Ishikawa (cell line): Measurements from ENCODE around the gene NPAS1.

Experiments
- CEBPB ChIP-seq: IDR thresholded peaks from 2 replicates; pipeline ENCODE4 v1.6.1; 2012
- CREB1 ChIP-seq: IDR thresholded peaks from 2 replicates; pipeline ENCODE4 v1.6.1; 2012; ENCODE audit warnings: low read depth
- EGR1 ChIP-seq: IDR thresholded peaks from 2 replicates; pipeline ENCODE4 v1.6.1; 2012
- EP300 ChIP-seq: IDR thresholded peaks from 2 replicates; pipeline ENCODE4 v1.6.1; 2012; ENCODE audit warnings: borderline replicate concordance
- FOXM1 ChIP-seq: IDR thresholded peaks from 2 replicates; pipeline ENCODE4 v1.6.1; 2012; ENCODE audit warnings: low read depth, borderline replicate concordance
- MAX ChIP-seq: IDR thresholded peaks from 2 replicates; pipeline ENCODE4 v1.6.1; 2012
- NFIC ChIP-seq: IDR thresholded peaks from 2 replicates; pipeline ENCODE4 v1.6.1; 2012
- RAD21 ChIP-seq: IDR thresholded peaks from 2 replicates; pipeline ENCODE4 v1.6.1; 2012; ENCODE audit warnings: low read depth
- REST ChIP-seq: IDR thresholded peaks from 2 replicates; pipeline ENCODE4 v1.6.1; 2012; ENCODE audit warnings: low read depth, mild to moderate bottlenecking
- TAF1 ChIP-seq: IDR thresholded peaks from 2 replicates; pipeline ENCODE4 v1.6.1; 2012; ENCODE audit warnings: low read depth, mild to moderate bottlenecking
- TCF12 ChIP-seq: IDR thresholded peaks from 2 replicates; pipeline ENCODE4 v1.6.1; 2012; ENCODE audit warnings: low read depth
- TEAD4 ChIP-seq: IDR thresholded peaks from 2 replicates; pipeline ENCODE4 v1.6.1; 2012
- YY1 ChIP-seq: IDR thresholded peaks from 2 replicates; pipeline ENCODE4 v1.6.1; 2012; ENCODE audit warnings: low read depth
- ZBTB7A ChIP-seq: IDR thresholded peaks from 2 replicates; pipeline ENCODE4 v1.6.1; 2012; ENCODE audit warnings: low read depth
- TF ChIP-seq, protein P1 (sequence below): IDR thresholded peaks from 2 replicates; pipeline ENCODE4 v1.6.1; 2012

The NPAS1 gene

DNA sequence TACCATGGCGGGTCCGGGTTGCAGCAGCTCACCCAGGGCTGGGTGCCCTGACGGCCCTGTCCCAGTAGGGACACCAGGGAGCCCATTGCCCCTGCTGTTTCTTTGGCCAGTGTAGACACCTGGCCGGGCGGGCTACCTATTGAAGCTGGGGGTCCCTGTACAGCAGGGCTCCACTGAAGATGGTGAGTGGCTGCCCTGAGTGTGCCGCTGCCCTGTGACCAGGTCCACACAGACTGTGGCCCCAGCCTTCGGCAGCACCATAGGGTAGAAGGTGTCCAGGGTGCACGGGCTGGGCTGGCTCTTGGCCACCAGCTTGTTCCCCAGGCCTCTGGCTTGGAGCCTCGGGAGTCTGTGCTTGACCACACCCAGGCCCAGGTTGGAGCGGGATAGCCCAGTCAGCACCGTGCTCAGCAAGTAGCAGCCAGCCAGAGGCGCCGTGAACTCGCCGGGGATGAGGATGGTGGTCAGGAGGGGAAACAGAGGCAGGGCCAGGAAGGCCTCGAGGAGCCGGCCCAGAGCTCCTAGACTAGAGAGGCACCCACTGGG is 25.4 kb upstream of the NPAS1 start:
- no peak for TF ChIP-seq CEBPB
- TF ChIP-seq RAD21, result no peak
- no peak for TF ChIP-seq MAX
- no peak for TF ChIP-seq YY1
- no peak for TF ChIP-seq TCF12
- no peak for TF ChIP-seq CREB1
- no peak for TF ChIP-seq EP300
- TF ChIP-seq, protein P1, sequence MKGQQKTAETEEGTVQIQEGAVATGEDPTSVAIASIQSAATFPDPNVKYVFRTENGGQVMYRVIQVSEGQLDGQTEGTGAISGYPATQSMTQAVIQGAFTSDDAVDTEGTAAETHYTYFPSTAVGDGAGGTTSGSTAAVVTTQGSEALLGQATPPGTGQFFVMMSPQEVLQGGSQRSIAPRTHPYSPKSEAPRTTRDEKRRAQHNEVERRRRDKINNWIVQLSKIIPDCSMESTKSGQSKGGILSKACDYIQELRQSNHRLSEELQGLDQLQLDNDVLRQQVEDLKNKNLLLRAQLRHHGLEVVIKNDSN, result no peak
- no peak for TF ChIP-seq TAF1
- no peak for TF ChIP-seq ZBTB7A
- TF ChIP-seq REST, result no peak
- no peak for TF ChIP-seq EGR1
- TF ChIP-seq NFIC, result no peak
- TF ChIP-seq FOXM1, result no peak
- no peak for TF ChIP-seq TEAD4

- no peak for TF ChIP-seq REST
- TF ChIP-seq EGR1, result no peak
- TF ChIP-seq TAF1, result no peak
- TF ChIP-seq, protein P1, result no peak
These were observed 24.1 kb upstream of the NPAS1 start for GRCh38 chr19:46995492-46995891.

DNA sequence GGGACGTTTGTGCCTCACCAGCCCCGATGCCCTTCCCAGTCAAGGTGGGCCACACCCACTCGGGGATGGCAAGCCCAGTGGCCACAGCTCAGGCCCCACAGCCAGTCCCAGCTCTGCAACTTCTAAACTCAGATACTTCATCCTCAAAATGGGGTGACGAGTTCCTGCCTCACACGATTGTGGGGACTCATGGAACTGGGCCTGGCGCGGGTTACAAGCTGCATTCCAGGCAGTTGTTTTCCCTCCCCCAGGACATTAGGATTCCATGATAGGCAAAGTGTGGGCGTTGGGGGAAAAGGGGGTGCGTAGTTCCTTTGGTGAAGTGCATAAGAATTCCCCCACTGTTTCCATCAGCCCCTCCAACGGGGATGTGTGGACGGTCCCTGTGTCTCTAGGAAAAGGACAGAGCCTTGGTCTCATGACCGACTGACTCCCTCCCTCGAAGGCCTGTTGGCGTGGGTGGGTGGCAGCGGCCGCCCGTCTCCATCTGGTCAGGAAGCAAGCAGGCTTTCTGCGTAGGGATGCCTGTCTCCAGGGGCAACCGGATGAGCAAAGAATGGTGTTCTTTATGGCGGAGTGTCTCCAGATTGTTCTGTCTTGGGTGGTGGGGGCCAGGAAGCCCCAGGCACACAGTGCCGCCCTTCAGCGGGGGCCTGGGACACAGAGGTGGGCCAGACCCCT is 21.1 kb upstream of the NPAS1 start:
- no peak for TF ChIP-seq EP300
- no peak for TF ChIP-seq REST
- TF ChIP-seq CREB1, result no peak

GRCh38 chr19:46999377-46999776 is 20.3 kb upstream of the NPAS1 start:
- TF ChIP-seq TAF1, result no peak
- no peak for TF ChIP-seq FOXM1
- no peak for TF ChIP-seq TEAD4
- no peak for TF ChIP-seq RAD21
- no peak for TF ChIP-seq EGR1
- TF ChIP-seq REST, result no peak
- no peak for TF ChIP-seq YY1
- TF ChIP-seq EP300, result no peak
- TF ChIP-seq ZBTB7A, result no peak
- TF ChIP-seq, protein P1, result no peak
- no peak for TF ChIP-seq MAX
- TF ChIP-seq CEBPB, result no peak
- TF ChIP-seq TCF12, result no peak
- no peak for TF ChIP-seq CREB1
- TF ChIP-seq NFIC, result no peak
